NCI-H2107 treated with DMSO at 0.1 percent for 48 hours (cell line): ENCODE measurements around the gene NNMT.

Source experiments
- DNase-seq: peaks from one replicate; lab custom pipeline; 2025; ENCODE audit not compliant: unreplicated experiment; lab: John Stamatoyannopoulos, UW

NNMT gene

DNA sequence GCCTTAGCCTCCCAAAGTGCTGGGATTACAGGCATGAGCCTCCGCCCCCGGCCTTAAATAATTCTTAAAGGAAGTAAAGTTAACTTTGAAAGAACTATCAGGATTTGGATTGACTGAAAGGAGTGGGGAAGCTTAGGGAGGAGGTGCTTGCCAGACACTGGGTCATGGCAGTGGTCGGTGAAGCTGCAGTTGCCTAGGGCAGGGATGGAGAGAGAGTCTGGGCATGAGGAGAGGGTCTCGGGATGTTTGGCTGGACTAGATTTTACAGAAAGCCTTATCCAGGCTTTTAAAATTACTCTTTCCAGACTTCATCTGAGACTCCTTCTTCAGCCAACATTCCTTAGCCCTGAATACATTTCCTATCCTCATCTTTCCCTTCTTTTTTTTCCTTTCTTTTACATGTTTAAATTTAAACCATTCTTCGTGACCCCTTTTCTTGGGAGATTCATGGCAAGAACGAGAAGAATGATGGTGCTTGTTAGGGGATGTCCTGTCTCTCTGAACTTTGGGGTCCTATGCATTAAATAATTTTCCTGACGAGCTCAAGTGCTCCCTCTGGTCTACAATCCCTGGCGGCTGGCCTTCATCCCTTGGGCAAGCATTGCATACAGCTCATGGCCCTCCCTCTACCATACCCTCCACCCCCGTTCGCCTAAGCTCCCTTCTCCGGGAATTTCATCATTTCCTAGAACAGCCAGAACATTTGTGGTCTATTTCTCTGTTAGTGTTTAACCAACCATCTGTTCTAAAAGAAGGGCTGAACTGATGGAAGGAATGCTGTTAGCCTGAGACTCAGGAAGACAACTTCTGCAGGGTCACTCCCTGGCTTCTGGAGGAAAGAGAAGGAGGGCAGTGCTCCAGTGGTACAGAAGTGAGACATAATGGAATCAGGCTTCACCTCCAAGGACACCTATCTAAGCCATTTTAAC is at the start of gene NNMT:
NNMT (plus strand) TSS at position 724 of the 929 bp plus-strand sequence; CDS start at position 882, 158 bp downstream.
- DNase-seq = no peak

DNA sequence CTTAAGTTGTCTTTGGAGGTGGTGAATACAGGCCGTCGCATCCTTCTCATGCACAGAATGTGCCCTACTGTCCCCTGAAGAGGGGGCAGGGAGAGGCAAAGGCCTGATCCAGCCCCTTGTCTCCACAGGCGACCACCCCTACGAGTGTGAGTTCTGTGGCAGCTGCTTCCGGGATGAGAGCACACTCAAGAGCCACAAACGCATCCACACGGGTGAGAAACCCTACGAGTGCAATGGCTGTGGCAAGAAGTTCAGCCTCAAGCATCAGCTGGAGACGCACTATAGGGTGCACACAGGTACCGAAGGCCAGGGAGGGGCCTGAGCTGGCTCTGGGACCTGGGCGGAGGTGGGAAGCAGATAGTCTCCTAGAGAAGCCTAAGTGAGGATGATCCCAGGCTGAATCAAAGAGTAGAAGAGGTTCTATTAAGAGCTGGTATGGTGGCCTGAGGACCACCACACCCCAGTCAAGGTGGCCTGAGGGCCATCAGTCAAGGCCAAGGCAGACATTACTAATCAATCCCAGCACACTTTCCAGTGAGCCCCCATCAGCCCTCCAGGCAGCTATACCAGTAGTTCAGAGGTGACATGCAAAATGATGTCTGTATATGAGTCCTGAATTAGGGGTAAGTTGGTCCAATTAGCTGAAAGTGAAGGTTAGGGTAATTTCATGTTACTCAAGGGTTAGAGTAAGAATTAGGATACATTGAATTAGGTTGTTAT is 49.0 kb upstream of the NNMT start:
- DNase-seq = no peak

DNA sequence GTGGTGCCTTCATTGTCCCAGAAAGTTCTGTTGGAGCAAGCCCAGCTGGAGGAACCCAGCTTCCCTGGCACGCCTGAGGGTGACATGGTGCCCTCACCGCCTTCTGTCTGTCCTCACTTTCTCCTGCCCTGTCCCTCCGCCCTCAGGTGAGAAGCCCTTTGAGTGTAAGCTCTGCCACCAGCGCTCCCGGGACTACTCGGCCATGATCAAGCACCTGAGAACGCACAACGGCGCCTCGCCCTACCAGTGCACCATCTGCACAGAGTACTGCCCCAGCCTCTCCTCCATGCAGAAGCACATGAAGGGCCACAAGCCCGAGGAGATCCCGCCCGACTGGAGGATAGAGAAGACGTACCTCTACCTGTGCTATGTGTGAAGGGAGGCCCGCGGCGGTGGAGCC is 46.0 kb upstream of the NNMT start:
- DNase-seq = no peak

DNA sequence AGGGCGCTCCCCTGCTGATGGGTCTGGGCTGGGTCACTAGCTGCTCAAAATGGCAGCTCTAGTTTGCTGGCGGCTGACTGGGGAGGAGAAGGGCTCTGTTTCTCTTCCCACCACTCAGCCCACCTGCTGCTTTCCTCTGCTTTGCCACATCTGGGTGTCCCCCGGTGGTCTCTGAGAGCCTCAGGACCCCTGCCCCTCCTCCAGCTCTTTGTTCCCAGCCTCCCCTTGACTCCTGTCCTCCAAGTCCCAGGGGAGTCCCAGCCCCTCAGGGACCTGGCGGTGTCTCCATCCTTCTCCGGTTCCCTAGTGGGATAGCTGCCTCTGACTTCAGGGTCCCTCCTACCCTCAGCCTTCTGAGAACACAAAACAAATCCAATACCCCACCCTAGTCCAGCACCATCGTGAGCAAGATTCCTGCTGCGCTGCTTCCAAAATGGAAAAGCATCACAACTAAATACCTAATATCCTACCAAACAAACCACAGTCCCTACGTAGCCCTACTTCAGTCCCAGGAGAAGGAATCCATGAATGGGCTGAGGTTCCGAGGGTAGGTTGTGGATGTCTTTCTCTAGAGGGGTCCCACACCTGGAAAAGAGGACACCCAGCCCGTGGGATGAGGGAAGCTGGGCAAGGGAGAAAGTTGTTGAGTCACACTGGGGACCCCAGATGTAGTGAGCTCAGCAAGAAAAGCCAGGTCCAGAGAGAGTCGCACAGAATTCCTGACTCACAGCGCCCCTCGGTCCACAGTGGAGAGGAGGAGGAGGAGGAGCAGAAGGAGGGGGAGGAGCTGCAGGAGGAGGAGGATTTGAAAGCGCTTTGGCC is 45.0 kb upstream of the NNMT start:
- no peak for DNase-seq

DNA sequence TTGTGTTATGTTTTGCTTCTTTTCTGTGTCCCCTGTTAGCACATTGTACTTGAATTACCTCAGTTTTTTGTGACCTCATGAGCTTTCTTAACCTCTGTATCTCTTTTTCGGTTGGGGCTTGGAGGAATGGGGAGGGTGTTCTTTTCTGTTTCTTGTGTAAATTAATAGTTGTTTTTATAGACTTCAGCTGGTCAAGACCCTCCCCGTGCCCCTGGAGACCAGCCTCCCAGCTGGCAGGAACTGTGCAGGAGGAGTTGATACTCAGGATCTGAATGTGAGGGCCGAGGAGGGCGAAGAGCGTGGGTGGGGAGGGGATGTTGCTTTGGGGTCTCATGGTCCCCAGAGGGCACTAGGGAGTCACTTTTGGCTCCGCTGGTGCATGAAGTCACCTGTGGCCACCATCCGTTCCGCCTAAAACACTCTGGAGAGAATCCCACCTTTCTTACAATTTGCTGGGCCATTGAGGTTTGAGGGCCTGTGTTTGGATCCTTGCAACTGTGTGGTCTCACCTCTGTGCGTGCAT is 44.3 kb upstream of the NNMT start:
- DNase-seq = no peak

DNA sequence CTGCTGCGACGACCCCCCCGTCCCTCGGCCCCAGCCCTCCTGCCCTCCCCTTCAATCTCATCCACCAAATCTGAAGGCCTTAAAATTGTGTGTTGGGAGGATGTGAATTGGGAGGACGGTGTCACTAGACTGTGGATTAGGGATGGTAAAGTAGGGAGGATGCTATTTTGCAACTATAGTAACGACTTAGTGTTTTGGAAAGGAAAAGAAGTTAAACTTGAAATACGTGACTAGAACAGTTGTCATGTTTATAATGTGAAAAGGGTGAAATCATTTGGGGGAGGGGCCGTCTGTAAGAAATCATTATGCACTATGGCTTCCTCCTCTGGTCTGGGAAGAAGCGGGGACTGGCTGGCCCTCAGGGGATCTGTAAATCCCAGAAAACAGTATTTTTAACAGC is 43.4 kb upstream of the NNMT start:
- DNase-seq = no peak

DNA sequence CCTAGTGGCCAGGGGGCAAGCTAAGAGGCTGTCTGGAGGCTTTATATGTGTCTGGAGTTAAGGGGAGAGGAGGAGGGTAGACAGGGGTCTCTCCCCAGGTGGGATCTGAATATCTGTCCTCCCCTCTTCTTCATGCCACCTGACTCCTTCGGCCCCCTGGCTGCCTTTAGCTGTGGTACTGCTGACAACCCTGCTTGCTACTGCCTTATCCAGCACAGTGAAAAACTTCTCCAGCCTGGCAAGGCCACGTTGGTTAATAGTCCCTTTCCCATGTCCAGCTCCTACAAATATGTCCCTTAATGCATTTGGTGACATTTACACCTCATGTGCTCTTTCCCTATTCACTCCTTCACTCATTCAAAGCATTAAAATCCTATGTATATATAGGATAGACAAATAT is 42.4 kb upstream of the NNMT start:
- DNase-seq = no peak

DNA sequence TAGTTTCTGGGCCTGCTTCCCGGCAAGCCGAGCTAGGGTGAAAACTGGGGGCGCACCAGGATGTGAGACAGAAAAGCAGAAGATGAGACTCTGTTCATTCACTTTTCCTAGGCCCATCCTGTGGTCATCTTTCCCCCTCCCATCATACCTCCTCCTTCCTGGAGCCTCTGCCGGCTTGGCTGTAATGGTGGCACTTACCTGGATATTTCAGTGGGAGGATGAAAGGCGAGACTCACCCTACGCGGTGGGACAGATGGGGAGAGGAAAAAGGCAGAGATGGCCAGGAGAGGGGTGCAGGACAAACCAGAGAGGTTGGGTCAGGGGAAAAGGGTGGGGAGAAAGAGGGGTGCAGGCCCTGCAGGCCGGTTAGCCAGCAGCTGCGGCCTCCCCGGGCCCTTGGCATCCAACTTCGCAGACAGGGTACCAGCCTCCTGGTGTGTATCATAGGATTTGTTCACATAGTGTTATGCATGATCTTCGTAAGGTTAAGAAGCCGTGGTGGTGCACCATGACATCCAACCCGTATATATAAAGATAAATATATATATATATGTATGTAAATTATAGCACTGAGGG is 41.5 kb upstream of the NNMT start:
- no peak for DNase-seq

DNA sequence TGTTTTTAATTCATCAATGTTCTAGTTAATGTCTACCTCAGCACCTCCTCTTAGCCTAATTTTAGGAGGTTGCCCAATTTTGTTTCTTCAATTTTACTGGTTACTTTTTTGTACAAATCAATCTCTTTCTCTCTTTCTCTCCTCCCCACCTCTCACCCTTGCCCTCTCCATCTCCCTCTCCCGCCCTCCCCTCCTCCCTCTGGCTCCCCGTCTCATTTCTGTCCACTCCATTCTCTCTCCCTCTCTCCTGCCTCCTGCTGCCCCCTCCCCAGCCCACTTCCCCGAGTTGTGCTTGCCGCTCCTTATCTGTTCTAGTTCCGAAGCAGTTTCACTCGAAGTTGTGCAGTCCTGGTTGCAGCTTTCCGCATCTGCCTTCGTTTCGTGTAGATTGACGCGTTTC is 40.9 kb upstream of the NNMT start:
- DNase-seq = no peak

DNA sequence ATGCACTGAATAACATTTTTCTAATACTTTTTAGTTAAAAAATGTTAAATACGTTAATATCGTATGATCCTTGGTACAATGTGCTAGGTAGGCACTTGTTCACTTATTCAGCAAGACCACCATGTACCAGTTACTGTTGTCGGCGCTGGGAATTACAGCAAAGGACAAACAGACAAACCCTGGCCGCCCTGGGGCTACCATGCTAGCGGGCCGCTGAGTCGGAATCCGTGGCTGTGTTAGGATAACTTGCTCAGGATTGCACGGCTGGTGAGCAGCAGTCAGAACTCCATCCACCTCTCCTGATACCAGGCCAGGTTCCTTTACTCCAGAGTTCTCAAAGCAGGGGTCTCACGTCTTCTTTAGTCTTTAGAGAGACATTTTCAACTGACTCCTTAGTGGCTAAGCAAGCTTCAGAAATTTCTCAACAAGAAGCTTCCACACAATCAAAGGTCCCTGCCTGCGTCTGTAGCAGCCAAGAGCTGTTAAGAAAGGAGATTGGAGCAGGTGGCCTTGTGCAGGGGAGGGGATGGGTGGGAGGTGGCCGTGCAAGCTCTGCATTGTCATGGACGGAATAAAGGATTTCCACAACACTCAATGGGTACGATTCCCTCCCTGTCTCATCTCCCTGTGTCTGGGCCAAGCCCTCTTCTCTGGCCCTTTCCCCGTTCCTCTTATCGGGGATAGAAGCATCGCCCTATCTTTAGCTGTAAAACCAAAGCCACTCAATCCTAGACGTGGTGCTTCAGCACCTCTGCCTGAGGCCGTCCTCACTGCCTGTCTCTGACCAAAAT is 39.8 kb upstream of the NNMT start:
- no peak for DNase-seq

DNA sequence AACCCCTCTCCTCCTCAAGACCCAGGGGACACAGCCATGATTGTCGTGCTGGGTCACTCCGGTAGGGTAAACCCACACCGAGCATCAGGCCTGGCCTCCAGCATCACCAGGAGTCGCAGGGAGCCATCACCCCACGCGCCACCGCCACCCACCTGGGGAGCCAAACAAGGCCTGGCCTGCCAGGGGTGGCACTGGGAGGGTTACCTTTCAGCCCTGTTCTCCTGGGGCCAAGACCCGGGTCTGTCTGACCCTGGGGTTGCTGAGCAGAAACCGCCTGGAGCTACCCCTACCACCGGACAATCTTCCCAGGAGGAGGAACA is 39.3 kb upstream of the NNMT start:
- DNase-seq = no peak

DNA sequence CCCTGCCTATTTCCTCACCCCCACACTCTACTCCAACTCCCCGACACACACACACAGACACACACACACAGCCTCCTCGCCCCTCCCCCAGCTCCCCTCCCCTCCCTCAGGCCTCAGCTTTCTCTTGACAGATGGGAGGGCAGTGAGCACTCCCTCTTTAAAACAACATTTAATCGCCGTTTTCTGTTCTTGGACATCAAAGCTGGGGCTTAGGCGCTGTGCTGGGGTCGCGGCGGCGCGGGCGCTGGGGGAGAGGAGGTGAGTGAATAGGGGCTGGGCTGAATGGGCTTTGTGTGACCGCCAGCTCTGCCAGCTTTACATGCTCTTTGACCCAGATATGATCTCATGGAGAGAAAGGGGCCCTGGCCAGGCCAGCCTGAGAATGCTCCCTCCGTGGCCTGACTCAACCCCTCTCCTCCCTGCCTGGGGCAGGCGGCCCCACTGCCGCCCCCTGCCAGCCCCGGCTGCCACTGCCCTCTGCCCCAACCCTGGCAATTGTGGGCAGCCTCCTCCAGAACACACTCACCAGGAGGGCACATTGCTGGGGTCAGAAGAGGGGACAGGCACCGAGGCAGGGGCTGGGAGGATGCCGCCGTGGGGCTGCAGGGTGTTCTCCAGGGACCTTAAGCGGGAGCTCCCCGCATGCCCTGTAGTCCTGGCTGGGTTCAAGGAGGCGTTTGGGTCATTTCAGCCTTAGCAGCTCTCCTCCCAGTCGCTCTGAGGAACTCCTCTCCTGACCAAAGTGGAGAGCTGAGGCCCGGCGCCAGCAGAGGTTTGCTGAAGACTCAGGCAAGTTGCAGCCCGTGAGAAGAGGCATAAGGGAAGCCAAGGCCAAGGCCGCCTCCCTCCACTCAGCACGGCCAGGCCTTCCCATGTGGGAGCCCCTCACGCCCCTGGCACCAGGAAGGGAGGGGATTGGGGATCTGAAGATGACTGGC is 38.3 kb upstream of the NNMT start:
- no peak for DNase-seq

DNA sequence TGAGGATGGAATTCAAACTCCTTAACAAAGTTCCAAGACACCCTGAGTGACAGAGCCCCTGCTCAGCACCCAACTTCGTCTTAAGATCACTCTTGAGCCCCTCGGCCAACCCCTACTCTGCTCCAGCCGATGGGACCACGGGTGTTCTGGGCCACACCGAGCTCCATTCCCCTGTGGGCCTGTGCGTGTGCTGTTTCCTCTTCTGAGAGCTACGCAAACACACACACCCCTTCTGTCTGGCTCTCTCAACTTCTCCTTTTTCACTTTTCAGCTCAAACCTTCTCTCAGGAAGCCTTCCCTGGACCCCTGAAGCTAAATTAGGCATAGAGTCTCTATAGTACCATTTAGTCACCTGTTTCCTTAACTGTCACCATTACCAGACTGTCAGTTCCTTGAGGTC is 37.5 kb upstream of the NNMT start:
- no peak for DNase-seq

DNA sequence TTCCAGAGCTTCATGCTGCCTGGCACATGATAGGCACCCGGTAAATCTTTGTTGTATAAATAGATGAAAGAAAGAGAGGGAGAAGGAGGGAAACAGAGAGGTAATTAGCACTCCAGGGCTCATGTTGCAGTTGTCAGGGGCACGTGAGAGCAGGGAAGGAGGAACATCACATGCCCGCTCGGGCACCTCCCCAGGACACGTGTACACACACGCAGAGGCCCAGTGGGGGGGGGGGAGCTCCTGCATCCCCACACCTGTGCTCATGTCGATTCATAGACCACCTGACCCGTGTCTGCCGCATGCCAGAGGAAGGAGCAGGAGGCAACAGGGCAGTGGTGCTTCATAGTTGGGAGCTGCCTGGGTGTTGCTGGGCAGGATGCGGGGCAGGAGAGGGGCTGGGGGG is 37.1 kb upstream of the NNMT start:
- DNase-seq = peak; percentile 12

DNA sequence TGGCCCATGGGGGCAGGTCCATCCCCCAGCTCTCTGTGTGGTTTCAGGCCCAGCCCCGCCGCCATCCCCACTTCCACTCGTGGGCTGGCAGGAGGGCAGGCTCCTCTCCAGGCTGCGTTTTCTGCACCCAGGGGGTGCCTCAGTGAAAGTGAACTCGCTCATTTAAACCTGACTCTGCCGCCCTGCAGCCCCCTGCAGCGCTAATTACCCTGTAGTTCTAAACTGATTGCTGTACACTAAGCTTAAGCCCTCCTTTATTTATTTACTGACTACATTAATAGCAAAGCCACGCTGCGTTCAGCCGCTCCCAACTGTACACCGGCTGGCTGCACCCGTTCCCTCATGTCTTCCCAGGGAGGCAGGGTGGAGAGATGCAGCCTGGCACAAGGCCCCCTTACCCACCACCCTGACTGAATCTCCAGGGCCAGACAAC is 36.6 kb upstream of the NNMT start:
- DNase-seq = peak; percentile 52

DNA sequence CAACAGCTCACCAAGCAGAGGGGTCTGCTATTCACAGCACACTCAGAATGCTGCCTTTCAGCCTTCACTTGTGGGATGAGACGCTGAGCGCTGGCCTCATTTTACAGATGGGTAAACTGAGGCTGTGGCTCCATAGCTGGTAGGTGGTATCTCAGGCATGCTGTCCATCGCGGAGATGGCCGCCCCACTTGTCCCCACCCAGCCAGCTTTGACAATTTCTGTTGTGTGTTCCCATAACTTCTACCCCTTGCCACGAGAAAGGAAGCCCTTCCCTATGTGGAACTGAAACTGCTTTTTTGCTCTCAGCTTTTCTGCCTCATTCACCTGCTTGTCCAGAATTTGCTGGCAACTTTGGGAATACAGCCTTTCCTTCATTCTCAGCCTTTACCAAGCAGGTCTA is 36.1 kb upstream of the NNMT start:
- DNase-seq = no peak

DNA sequence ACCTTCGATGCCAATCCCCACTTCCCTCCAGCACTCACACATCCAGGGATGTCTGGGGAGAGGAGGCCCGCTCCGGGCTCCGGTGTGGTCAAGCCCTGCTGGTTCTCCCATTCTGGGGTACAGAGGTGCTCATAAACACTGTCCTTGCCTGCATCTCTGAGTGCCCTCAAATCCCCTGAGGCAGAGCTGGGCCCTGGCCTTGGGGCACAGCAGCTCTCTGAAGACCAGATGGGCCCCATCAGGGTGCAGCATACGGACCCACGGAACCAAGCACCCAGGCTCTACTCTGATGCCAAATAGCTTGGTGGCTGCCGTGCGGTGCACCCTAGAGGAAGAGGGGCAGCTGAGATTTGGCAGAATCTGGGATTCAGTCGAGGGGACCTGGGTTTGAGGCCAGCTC is 35.7 kb upstream of the NNMT start:
- no peak for DNase-seq

DNA sequence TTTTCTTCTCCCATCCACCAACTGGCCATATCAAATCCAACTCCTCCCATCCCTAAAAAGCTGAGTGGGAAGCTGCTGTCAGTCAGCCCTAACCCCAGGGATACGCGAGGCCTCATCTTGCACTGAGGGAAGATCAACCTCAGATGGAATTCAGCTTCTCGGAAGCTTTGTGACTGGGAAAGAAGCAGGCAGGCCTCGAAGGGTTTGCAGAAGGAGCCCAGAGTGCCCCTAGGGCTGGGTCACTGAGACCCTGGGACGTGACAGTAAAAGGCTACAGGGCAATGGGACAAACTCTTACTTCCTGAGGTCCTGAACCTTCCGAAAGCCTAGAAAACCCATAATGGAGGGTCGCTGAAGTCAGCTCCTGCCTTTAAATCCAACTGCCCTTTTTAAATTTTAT is 34.4 kb upstream of the NNMT start:
- DNase-seq = no peak
